ENCODE results near the gene TTC7B.

Gene TTC7B

DNA sequence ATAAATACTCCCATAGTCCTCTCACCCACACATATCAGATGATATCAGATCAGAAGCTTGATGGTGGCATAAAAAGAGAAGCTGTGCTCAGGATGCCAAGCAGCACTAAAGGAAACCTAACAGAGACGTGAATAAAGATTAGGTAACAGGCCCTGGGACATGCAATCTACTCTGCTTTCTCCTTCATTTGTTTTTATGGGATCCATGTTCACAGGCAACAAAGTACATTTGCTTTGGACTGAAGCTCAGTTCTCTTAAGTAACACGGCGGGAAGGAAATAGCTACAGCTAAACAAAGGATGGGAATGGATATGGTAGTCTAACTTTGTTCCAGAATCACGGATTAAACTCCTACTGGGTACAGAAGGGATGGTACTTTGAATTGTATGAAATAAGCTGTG, 119.5 kb downstream of the TTC7B start:
- no peak for DNase-seq (ENCODE audit: low read depth)
- TF ChIP-seq MAX (IDR thresholded peaks at IDR 0.05; ENCODE audit: low read depth, low read length) (no peak), POLR2A (IDR thresholded peaks at IDR 0.05; ENCODE audit: extremely low read depth, insufficient read length) (no peak), MYC (IDR thresholded peaks at IDR 0.05; ENCODE audit: low read depth, low read length) (no peak)
- TF ChIP-seq, protein P1, sequence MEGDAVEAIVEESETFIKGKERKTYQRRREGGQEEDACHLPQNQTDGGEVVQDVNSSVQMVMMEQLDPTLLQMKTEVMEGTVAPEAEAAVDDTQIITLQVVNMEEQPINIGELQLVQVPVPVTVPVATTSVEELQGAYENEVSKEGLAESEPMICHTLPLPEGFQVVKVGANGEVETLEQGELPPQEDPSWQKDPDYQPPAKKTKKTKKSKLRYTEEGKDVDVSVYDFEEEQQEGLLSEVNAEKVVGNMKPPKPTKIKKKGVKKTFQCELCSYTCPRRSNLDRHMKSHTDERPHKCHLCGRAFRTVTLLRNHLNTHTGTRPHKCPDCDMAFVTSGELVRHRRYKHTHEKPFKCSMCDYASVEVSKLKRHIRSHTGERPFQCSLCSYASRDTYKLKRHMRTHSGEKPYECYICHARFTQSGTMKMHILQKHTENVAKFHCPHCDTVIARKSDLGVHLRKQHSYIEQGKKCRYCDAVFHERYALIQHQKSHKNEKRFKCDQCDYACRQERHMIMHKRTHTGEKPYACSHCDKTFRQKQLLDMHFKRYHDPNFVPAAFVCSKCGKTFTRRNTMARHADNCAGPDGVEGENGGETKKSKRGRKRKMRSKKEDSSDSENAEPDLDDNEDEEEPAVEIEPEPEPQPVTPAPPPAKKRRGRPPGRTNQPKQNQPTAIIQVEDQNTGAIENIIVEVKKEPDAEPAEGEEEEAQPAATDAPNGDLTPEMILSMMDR (IDR thresholded peaks at IDR 0.05; ENCODE audit: low read depth, low read length), result no peak
- H3K4me3 ChIP-seq (ENCODE audit: low read depth, low read length), result no peak overlapping the region

- DNase-seq (ENCODE audit: low read depth), result no peak
- TF ChIP-seq POLR2A (IDR thresholded peaks at IDR 0.05; ENCODE audit: extremely low read depth, insufficient read length) (no peak), MYC (IDR thresholded peaks at IDR 0.05; ENCODE audit: low read depth, low read length) (no peak)
- TF ChIP-seq, protein P1 (IDR thresholded peaks at IDR 0.05; ENCODE audit: low read depth, low read length), result no peak
- no peak overlapping the region for H3K4me3 ChIP-seq (ENCODE audit: low read depth, low read length)
These were observed 120.1 kb downstream of the TTC7B start for GRCh38 chr14:90695997-90696660.

GRCh38 chr14:90693413-90693812, 122.8 kb downstream of the TTC7B start:
- DNase-seq (ENCODE audit: low read depth), result no peak
- no peak overlapping the region for H3K4me3 ChIP-seq (ENCODE audit: low read depth, low read length)
- TF ChIP-seq, protein P1 (IDR thresholded peaks at IDR 0.05; ENCODE audit: low read depth, low read length), result no peak
- TF ChIP-seq MYC (IDR thresholded peaks at IDR 0.05; ENCODE audit: low read depth, low read length), result no peak
- TF ChIP-seq POLR2A (IDR thresholded peaks at IDR 0.05; ENCODE audit: extremely low read depth, insufficient read length), result no peak
- TF ChIP-seq MAX (IDR thresholded peaks at IDR 0.05; ENCODE audit: low read depth, low read length), result no peak

DNA sequence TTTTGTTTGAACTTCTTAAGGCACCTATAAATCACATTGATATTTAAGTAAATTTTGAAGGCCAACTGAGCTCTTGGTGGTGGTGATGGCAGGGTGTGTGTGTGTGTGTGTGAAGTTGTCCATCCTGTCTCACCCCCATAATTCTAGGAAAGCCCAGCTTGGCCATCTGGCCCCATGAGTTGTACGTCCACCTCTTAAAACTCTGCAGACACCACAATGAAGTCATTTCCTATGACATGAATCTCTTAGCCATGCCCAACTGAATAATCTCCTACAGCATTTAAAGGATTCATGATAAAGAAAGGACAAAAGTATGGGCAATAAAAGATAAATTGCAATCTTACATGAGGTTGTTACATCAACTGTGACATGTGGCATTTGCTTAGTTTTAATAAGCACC, 123.4 kb downstream of the TTC7B start:
- H3K4me3 ChIP-seq (ENCODE audit: low read depth, low read length), result no peak overlapping the region
- DNase-seq (ENCODE audit: low read depth), result no peak
- TF ChIP-seq MYC (IDR thresholded peaks at IDR 0.05; ENCODE audit: low read depth, low read length) (no peak), MAX (IDR thresholded peaks at IDR 0.05; ENCODE audit: low read depth, low read length) (no peak), POLR2A (IDR thresholded peaks at IDR 0.05; ENCODE audit: extremely low read depth, insufficient read length) (no peak)
- TF ChIP-seq, protein P1 (IDR thresholded peaks at IDR 0.05; ENCODE audit: low read depth, low read length), result no peak

DNA sequence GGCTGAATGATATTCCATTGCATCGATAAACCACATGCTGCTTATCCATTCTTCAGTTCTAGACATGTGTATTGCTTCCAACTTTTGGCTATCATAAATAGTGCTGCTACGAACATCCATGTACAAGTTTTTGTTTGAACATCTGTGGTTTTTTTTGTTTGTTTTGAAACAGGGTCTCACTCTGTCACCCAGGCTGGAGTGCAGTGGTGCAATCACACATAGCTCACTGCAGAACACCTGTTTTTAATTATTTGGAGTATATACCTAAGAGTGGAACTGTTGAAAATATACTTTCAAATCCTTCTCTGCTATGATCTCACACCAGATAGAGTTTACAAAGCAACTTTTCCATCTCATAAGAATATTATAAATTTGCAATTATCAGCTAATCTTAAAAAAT, 124.2 kb downstream of the TTC7B start:
- no peak for DNase-seq (ENCODE audit: low read depth)
- no peak overlapping the region for H3K4me3 ChIP-seq (ENCODE audit: low read depth, low read length)
- TF ChIP-seq MYC (IDR thresholded peaks at IDR 0.05; ENCODE audit: low read depth, low read length) (no peak), MAX (IDR thresholded peaks at IDR 0.05; ENCODE audit: low read depth, low read length) (no peak), POLR2A (IDR thresholded peaks at IDR 0.05; ENCODE audit: extremely low read depth, insufficient read length) (no peak)
- TF ChIP-seq, protein P1 (IDR thresholded peaks at IDR 0.05; ENCODE audit: low read depth, low read length), result no peak

DNA sequence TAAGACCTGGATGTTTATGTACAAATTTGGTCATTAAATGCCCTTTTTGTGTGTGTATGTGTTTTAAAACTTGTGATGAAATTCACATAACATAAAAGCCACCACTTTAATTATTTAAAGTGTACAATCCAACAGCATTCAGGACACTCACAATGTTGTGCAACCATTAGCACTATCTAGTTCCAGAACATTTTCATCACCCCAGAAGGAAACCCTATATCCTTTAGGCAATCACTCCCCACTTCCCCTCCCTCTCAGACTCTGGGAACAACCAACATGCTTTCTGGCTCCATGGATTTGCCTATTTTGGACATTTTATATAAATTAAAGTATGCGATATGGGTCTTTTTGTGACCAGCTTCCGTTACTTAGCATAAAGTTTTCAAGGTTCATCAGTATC, 124.6 kb downstream of the TTC7B start:
- DNase-seq (ENCODE audit: low read depth), result no peak
- TF ChIP-seq MYC (IDR thresholded peaks at IDR 0.05; ENCODE audit: low read depth, low read length), result no peak
- TF ChIP-seq MAX (IDR thresholded peaks at IDR 0.05; ENCODE audit: low read depth, low read length), result no peak
- TF ChIP-seq POLR2A (IDR thresholded peaks at IDR 0.05; ENCODE audit: extremely low read depth, insufficient read length), result no peak
- TF ChIP-seq, protein P1 (IDR thresholded peaks at IDR 0.05; ENCODE audit: low read depth, low read length), result no peak
- H3K4me3 ChIP-seq (ENCODE audit: low read depth, low read length), result no peak overlapping the region

All from NB4 (cell line).